H1 (cell line): ENCODE measurements around the gene C9orf50. TPM values are rescaled to one million over a fixed set of nuclear protein-coding genes. Genes with fewer than 3 reads are reported as not detected.

Source experiments
- CTCF ChIA-PET: fragments of 300-600 bp; sonication (Branson Sonifier 250); formaldehyde crosslinking; loops from one replicate; lab custom pipeline; 2021; ENCODE audit not compliant: partially characterized antibody; lab: Charles Lee
- POLR2A ChIA-PET: fragments of 300-600 bp; sonication (Branson Sonifier 250); formaldehyde crosslinking; loops from one replicate; lab custom pipeline; 2021; ENCODE audit warnings: inconsistent platforms; ENCODE audit not compliant: partially characterized antibody; lab: Charles Lee
- DNase-seq, 2 experiments: peaks; one replicate each; pipeline versions ENCODE4 v3.0.0 to v3.0.0-alpha.2; 2010 to 2022; ENCODE audit warnings: low spot score in 2 of 2, low read depth in 1 of 2, mixed read lengths in 1 of 2
- FAIRE-seq: peaks from 2 replicates; lab custom pipeline; 2011; peaks lifted over from hg19 to GRCh38; lab: Jason Lieb, UNC
- H2AFZ ChIP-seq: 2 replicates; pipeline ENCODE4 v1.8.1; 2012; ENCODE audit warnings: low read length, inconsistent platforms
- H2AK5ac ChIP-seq: 2 replicates; pipeline ENCODE4 v1.6.1; 2013; ENCODE audit warnings: low read depth, low read length
- H2BK120ac ChIP-seq: replicated peaks from 2 replicates; pipeline ENCODE3; 2013; ENCODE audit warnings: low read depth, low read length, inconsistent platforms
- H2BK12ac ChIP-seq: 2 replicates; pipeline ENCODE4 v1.6.1; 2013; ENCODE audit warnings: low read depth, low read length
- H2BK15ac ChIP-seq: 2 replicates; pipeline ENCODE4 v1.6.1; 2013; ENCODE audit warnings: low read length
- H2BK20ac ChIP-seq: 2 replicates; pipeline ENCODE4 v1.6.1; 2013; ENCODE audit warnings: low read length
- H2BK5ac ChIP-seq: 2 replicates; pipeline ENCODE4 v1.6.1; 2013; ENCODE audit warnings: low read depth, low read length
- H3K14ac ChIP-seq: 2 replicates; pipeline ENCODE4 v1.6.1; 2013; ENCODE audit warnings: inconsistent platforms; ENCODE audit not compliant: insufficient read length
- H3K18ac ChIP-seq: 2 replicates; pipeline ENCODE4 v1.6.1; 2013; ENCODE audit warnings: low read length; ENCODE audit errors: extremely low read depth
- H3K23ac ChIP-seq: 2 replicates; pipeline ENCODE4 v1.6.1; 2013; ENCODE audit warnings: inconsistent platforms; ENCODE audit not compliant: insufficient read length
- H3K23me2 ChIP-seq: 2 replicates; pipeline ENCODE4 v1.6.1; 2013; ENCODE audit warnings: low read depth, low read length
- H3K27ac ChIP-seq: 2 replicates; pipeline ENCODE4 v1.6.1; 2011; ENCODE audit warnings: low read depth, low read length, inconsistent platforms
- H3K27me3 ChIP-seq, 4 experiments: replicated peaks in 1 of 4; 1 replicate in 1 of 4; 2 replicates in 3 of 4; pipeline versions ENCODE4 v1.6.1 to v1.8.1; 2011 to 2013; ENCODE audit warnings: low read length in 3 of 4, mild to moderate bottlenecking in 3 of 4, inconsistent platforms in 2 of 4, mixed read lengths in 2 of 4, moderate library complexity in 1 of 4; ENCODE audit not compliant: control insufficient read depth in 3 of 4, insufficient read depth in 3 of 4; ENCODE audit errors: extremely low read depth in 1 of 4
- H3K36me3 ChIP-seq, 4 experiments: 2 replicates each; pipeline versions ENCODE4 v1.6.1 to v1.8.1; 2011 to 2013; ENCODE audit warnings: mild to moderate bottlenecking in 4 of 4, low read length in 3 of 4, moderate library complexity in 2 of 4, control low read depth in 1 of 4, inconsistent platforms in 1 of 4; ENCODE audit not compliant: insufficient read depth in 4 of 4, control insufficient read depth in 2 of 4
- H3K4ac ChIP-seq: replicated peaks from 2 replicates; pipeline ENCODE3; 2013; ENCODE audit warnings: low read length, low read depth, mixed read lengths, inconsistent platforms; ENCODE audit not compliant: insufficient read length
- H3K4me1 ChIP-seq, 4 experiments: replicated peaks in 1 of 4; 1 replicate in 1 of 4; 2 replicates in 3 of 4; pipeline versions ENCODE4 v1.6.1 to v1.8.1; 2011 to 2013; ENCODE audit warnings: low read length in 3 of 4, inconsistent platforms in 2 of 4, mixed read lengths in 1 of 4; ENCODE audit not compliant: insufficient read depth in 4 of 4, control insufficient read depth in 3 of 4
- H3K4me2 ChIP-seq, 2 experiments: 2 replicates each; pipeline versions ENCODE4 v1.6.1 to v1.8.1; 2011 to 2013; ENCODE audit warnings: low read depth in 2 of 2, low read length in 2 of 2, control low read depth in 1 of 2, inconsistent platforms in 1 of 2, mild to moderate bottlenecking in 1 of 2; ENCODE audit not compliant: insufficient read depth in 1 of 2
- H3K4me3 ChIP-seq, 4 experiments: fragments of 200-600, 300-600 bp in 1 of 4; sonication (generic), shearing (Covaris generic), sonication (Bioruptor Twin) in 1 of 4; 2 replicates each; pipeline versions ENCODE4 v1.5.1 to v1.8.1; 2011 to 2016; ENCODE audit warnings: low read length in 4 of 4, low read depth in 3 of 4, control low read depth in 2 of 4, inconsistent platforms in 2 of 4, mild to moderate bottlenecking in 2 of 4, mixed read lengths in 1 of 4, moderate library complexity in 1 of 4; ENCODE audit not compliant: insufficient read depth in 2 of 4; ENCODE audit errors: extremely low read depth in 1 of 4
- H3K56ac ChIP-seq: replicated peaks from 2 replicates; pipeline ENCODE3; 2013; ENCODE audit warnings: low read depth, mild to moderate bottlenecking, mixed read lengths, low read length, inconsistent platforms; ENCODE audit not compliant: insufficient read length
- H3K79me1 ChIP-seq: 2 replicates; pipeline ENCODE4 v1.6.1; 2013; ENCODE audit warnings: low read depth, low read length, control low read depth
- H3K79me2 ChIP-seq, 2 experiments: 2 replicates each; pipeline versions ENCODE4 v1.6.1 to v1.8.1; 2012 to 2013; ENCODE audit warnings: low read length in 2 of 2, mild to moderate bottlenecking in 2 of 2, inconsistent platforms in 1 of 2; ENCODE audit not compliant: insufficient read depth in 2 of 2, control insufficient read depth in 1 of 2
- H3K9ac ChIP-seq, 4 experiments: replicated peaks in 1 of 4; 1 replicate in 1 of 4; 2 replicates in 3 of 4; pipeline versions ENCODE4 v1.6.1 to v1.8.1; 2011 to 2013; ENCODE audit warnings: low read depth in 3 of 4, low read length in 3 of 4, control low read depth in 2 of 4, mild to moderate bottlenecking in 2 of 4, moderate library complexity in 2 of 4, inconsistent platforms in 1 of 4; ENCODE audit errors: extremely low read depth in 1 of 4
- H3K9me3 ChIP-seq, 2 experiments: 2 replicates each; pipeline versions ENCODE4 v1.6.1 to v1.8.1; 2012 to 2013; ENCODE audit warnings: mild to moderate bottlenecking in 2 of 2, moderate library complexity in 2 of 2, control low read depth in 1 of 2, inconsistent platforms in 1 of 2, low read depth in 1 of 2, low read length in 1 of 2, mixed read lengths in 1 of 2; ENCODE audit not compliant: insufficient read depth in 2 of 2
- H4K20me1 ChIP-seq, 2 experiments: replicated peaks in 1 of 2; 2 replicates each; pipeline versions ENCODE3 to v1.8.1; 2011 to 2013; ENCODE audit warnings: inconsistent platforms in 2 of 2, low read length in 2 of 2, mild to moderate bottlenecking in 1 of 2; ENCODE audit not compliant: insufficient read depth in 2 of 2, control insufficient read depth in 1 of 2
- H4K5ac ChIP-seq: 2 replicates; pipeline ENCODE4 v1.6.1; 2013; ENCODE audit warnings: low read length, low read depth, mixed read lengths, inconsistent platforms; ENCODE audit not compliant: insufficient read length
- H4K8ac ChIP-seq: 2 replicates; pipeline ENCODE4 v1.8.0; 2013; ENCODE audit warnings: mild to moderate bottlenecking, moderate library complexity, low read length, inconsistent platforms; ENCODE audit not compliant: insufficient read depth; ENCODE audit errors: extremely low read depth
- H4K91ac ChIP-seq: replicated peaks from 2 replicates; pipeline ENCODE3; 2013; ENCODE audit warnings: low read length, mixed read lengths, inconsistent platforms; ENCODE audit not compliant: insufficient read length
- ASH2L ChIP-seq: fragments of 200-600, 300-600 bp; sonication (generic); IDR thresholded peaks from one replicate; pipeline ENCODE4 v1.7.1; 2017; ENCODE audit warnings: low read length
- CHD2 ChIP-seq: IDR thresholded peaks from 2 replicates; pipeline ENCODE4 v1.6.1; 2012; ENCODE audit warnings: low read length, improper control_type of control experiment
- EP300 ChIP-seq, 2 experiments: IDR thresholded peaks; 1 replicate in 1 of 2; 2 replicates in 1 of 2; pipeline ENCODE4 v1.6.1; 2011 to 2012; ENCODE audit warnings: low read depth in 2 of 2, low read length in 2 of 2, mild to moderate bottlenecking in 2 of 2, borderline replicate concordance in 1 of 2, inconsistent platforms in 1 of 2, moderate library complexity in 1 of 2
- GABPA ChIP-seq: IDR thresholded peaks from 2 replicates; pipeline ENCODE4 v1.6.1; 2011; ENCODE audit warnings: mild to moderate bottlenecking, low read length, moderate library complexity, borderline replicate concordance; ENCODE audit not compliant: insufficient read depth
- NRF1 ChIP-seq: IDR thresholded peaks from 2 replicates; pipeline ENCODE4 v1.6.1; 2011; ENCODE audit warnings: mild to moderate bottlenecking, low read depth, low read length, improper control_type of control experiment
- POLR2AphosphoS5 ChIP-seq: IDR thresholded peaks from 2 replicates; pipeline ENCODE4 v1.6.1; 2011; ENCODE audit warnings: low read depth, low read length
- RAD21 ChIP-seq, 2 experiments: IDR thresholded peaks in 1 of 2; conservative IDR thresholded peaks in 1 of 2; 2 replicates each; pipeline ENCODE4 v1.6.1; 2011; ENCODE audit warnings: low read depth in 2 of 2, low read length in 2 of 2, improper control_type of control experiment in 1 of 2, inconsistent platforms in 1 of 2, mild to moderate bottlenecking in 1 of 2, moderate library complexity in 1 of 2
- SIN3A ChIP-seq, 2 experiments: IDR thresholded peaks in 1 of 2; conservative IDR thresholded peaks in 1 of 2; 2 replicates each; pipeline ENCODE4 v1.6.1; 2011 to 2012; ENCODE audit warnings: low read length in 2 of 2, improper control_type of control experiment in 1 of 2, low read depth in 1 of 2, mild to moderate bottlenecking in 1 of 2
- TAF7 ChIP-seq: optimal IDR thresholded peaks from 2 replicates; pipeline ENCODE3; 2011; ENCODE audit warnings: low read depth, mild to moderate bottlenecking, inconsistent platforms, low read length, moderate library complexity, borderline replicate concordance
- TCF12 ChIP-seq: IDR thresholded peaks from 2 replicates; pipeline ENCODE4 v1.6.1; 2011; ENCODE audit warnings: low read depth, mild to moderate bottlenecking, low read length
- WGBS, 2 experiments: shearing (Covaris generic) in 1 of 2; methylation state at CpG; one replicate each; pipeline versions ENCODE4 v1.1.6 to v1.1.7; 2013 to 2015; ENCODE audit warnings: low lambda C conversion rate in 2 of 2, mixed read lengths in 2 of 2, inconsistent platforms in 1 of 2, low coverage in 1 of 2, missing lambda C conversion rate in 1 of 2; ENCODE audit not compliant: insufficient replicate concordance in 2 of 2, insufficient coverage in 1 of 2, insufficient read length in 1 of 2; ENCODE audit errors: extremely low coverage in 1 of 2, missing lambda C conversion rate in 1 of 2; 5-methylcytosine and 5-hydroxymethylcytosine counted together
- polyA plus RNA-seq, 7 experiments: library from polyadenylated mRNA; depleted of rRNA in 3 of 7; stranded (reverse) in 5 of 7; unstranded in 2 of 7; fragments of >200 nt in 5 of 7; fragments of 200-250 nt in 2 of 7; gene quantifications; 1 replicate in 5 of 7; 2 replicates in 1 of 7; 4 replicates in 1 of 7; pipeline versions ENCODE4 v1.2.1 to v1.2.3, GENCODE V29; 2011 to 2013; ENCODE audit warnings: missing spikeins in 2 of 7, mixed read lengths in 2 of 7
- total RNA-seq: library from RNA; stranded (reverse); fragmentation: NEBNext Ultra II Directional; extraction: Animal tissue kit (Norgen Biotek cat#: 25700); gene quantifications from 2 replicates; pipeline ENCODE4 v1.2.1, GENCODE V29; 2021

C9orf50 gene
- total and polyA plus RNA-seq, 2 of the 8 experiments (the other 6 are each of a cell fraction or from before 2014, with no cell fraction given) = not detected

- ChIA-PET CTCF (interaction anchor here (0.6 to 3.3 kb wide), 16 partner anchors 15 to 737 kb away, joined by 3 to 26 read pairs (median 4); no protein-coding TSS in a partner anchor), POLR2A (interaction anchor here (0.6 to 1.1 kb wide), 2 partner anchors 12 to 240 kb away, joined by 3 read pairs; no protein-coding TSS in a partner anchor)
- TF ChIP-seq TCF12 (no peak), ASH2L (no peak), POLR2AphosphoS5 (no peak), CHD2 (no peak), TAF7 (no peak), EP300 (IDR thresholded peaks at IDR 0.05; ENCODE audit: borderline replicate concordance in 1 of 2, low read depth in 2 of 2, low read length in 2 of 2) (no peak), NRF1 (no peak), RAD21 (IDR thresholded peaks at IDR 0.05 in 1 of 2, conservative IDR thresholded peaks at IDR 0.05 in 1 of 2; ENCODE audit: low read depth in 2 of 2, low read length in 2 of 2) (no peak), SIN3A (conservative IDR thresholded peaks at IDR 0.05 in 1 of 2, IDR thresholded peaks at IDR 0.05 in 1 of 2; ENCODE audit: low read depth in 1 of 2, low read length in 2 of 2) (no peak), GABPA (no peak)
- Histone ChIP-seq H4K91ac (no peak overlapping the region), H3K27ac (no peak overlapping the region), H3K14ac (no peak overlapping the region), H3K23ac (no peak overlapping the region), H4K20me1 (peaks cover 6 to 15% of the 10 kb centered on the region in 2 experiments), H2BK120ac (no peak overlapping the region), H3K4me1 (peaks cover 0 to 10% (median 6%) of the 10 kb centered on the region in 4 experiments; a peak in 4 of 7 replicates), H2AFZ (no peak overlapping the region), H3K9me3 (no peaks in the 10 kb centered on the region), H3K9ac (no peak overlapping the region), H4K8ac (no peak overlapping the region), H2BK15ac (no peak overlapping the region), H3K4ac (no peak overlapping the region), H2AK5ac (no peak overlapping the region), H3K36me3 (peaks cover 0 to 3% (median under 1%) of the 10 kb centered on the region in 4 experiments; a peak in 2 of 8 replicates), H3K79me2 (peaks cover 0 to 13% of the 10 kb centered on the region in 2 experiments; a peak in 2 of 4 replicates), H2BK5ac (no peak overlapping the region), H3K56ac (no peak overlapping the region), H3K23me2 (peaks cover 14% of the 10 kb centered on the region; the same call in 1 of the 2 replicates), H3K4me2 (no peak overlapping the region), H3K18ac (no peak overlapping the region), H3K4me3 (no peak overlapping the region), H2BK20ac (no peak overlapping the region), H3K27me3 (no peaks in the 10 kb centered on the region), H2BK12ac (no peak overlapping the region), H3K79me1 (peaks cover 4% of the 10 kb centered on the region), H4K5ac (no peak overlapping the region)
- WGBS, 2 experiments = 92% methylated on average over 10 of the region's 10 CpGs; no CpG with 5 or more reads in 1 of the 2 experiments
- DNase-seq (no peak), FAIRE-seq (no peak)
These were observed 22.8 kb upstream of the C9orf50 start for GRCh38 chr9:129643706-129644105.
